BJ (cell line): Measurements from ENCODE around the gene SMARCC1. TPM values are rescaled to one million over a fixed set of nuclear protein-coding genes. Genes with fewer than 3 reads are reported as not detected.

Experiments used
- CTCF ChIA-PET: fragments of 350-600 bp; formaldehyde crosslinking; extraction: SDS; loops from one replicate; lab custom pipeline; 2021; ENCODE audit warnings: antibody characterized with exemption, inconsistent platforms; lab: Yijun Ruan, JAX
- POLR2A ChIA-PET: fragments of 300-600 bp; sonication (Branson Sonifier 250); formaldehyde crosslinking; extraction: SDS; loops from one replicate; lab custom pipeline; 2021; ENCODE audit warnings: antibody characterized with exemption; lab: Charles Lee
- DNase-seq: peaks from one replicate; pipeline ENCODE4 v3.0.0-alpha.2; 2011; ENCODE audit warnings: low read depth
- H3K27me3 ChIP-seq: 2 replicates; pipeline ENCODE4 v1.6.0; 2011; ENCODE audit warnings: low read length; ENCODE audit not compliant: control insufficient read depth, insufficient read depth
- H3K36me3 ChIP-seq: 2 replicates; pipeline ENCODE4 v1.5.1; 2011; ENCODE audit warnings: low read length; ENCODE audit not compliant: control insufficient read depth, insufficient read depth
- H3K4me3 ChIP-seq: 2 replicates; pipeline ENCODE4 v1.5.1; 2011; ENCODE audit warnings: low read depth, mild to moderate bottlenecking, control low read depth, low read length
- CTCF ChIP-seq: IDR thresholded peaks from 2 replicates; pipeline ENCODE4 v1.5.1; 2011; ENCODE audit warnings: low read depth, mild to moderate bottlenecking, control low read depth, inconsistent platforms, low read length, moderate library complexity; ENCODE audit not compliant: insufficient read depth
- polyA plus RNA-seq: library from polyadenylated mRNA; depleted of rRNA; stranded (reverse); fragments of >200 nt; gene quantifications from 2 replicates; pipeline ENCODE4 v1.2.3, GENCODE V29; 2011

The SMARCC1 gene
- polyA plus RNA-seq, 1 experiment = 25.8 TPM

- no peak for TF ChIP-seq CTCF
- CTCF ChIA-PET = interaction anchor here (0.5 to 0.6 kb wide), 2 partner anchors 32 to 182 kb away, joined by 3 read pairs; no protein-coding TSS in a partner anchor
- peaks cover 29% of the 10 kb centered on the region for H3K27me3 ChIP-seq
- DNase-seq = no peak
- no peaks in the 10 kb centered on the region for H3K36me3 ChIP-seq
- peak overlapping the region; percentile 53 for H3K4me3 ChIP-seq
- POLR2A ChIA-PET = no interaction called here
Observed at GRCh38 chr3:47578119-47578632, 203.5 kb downstream of the SMARCC1 start.

- Histone ChIP-seq H3K27me3 (peaks cover 35% of the 10 kb centered on the region), H3K36me3 (no peaks in the 10 kb centered on the region), H3K4me3 (peak overlapping the region; percentile 53)
- CTCF ChIA-PET = interaction anchor here (0.5 to 1.1 kb wide), 3 partner anchors 14 to 55 kb away, joined by 3 to 4 read pairs (median 4); no protein-coding TSS in a partner anchor
- DNase-seq = no peak
- no peak for TF ChIP-seq CTCF
- POLR2A ChIA-PET = interaction anchor here (0.5 kb wide), 1 partner anchor 56 kb away, joined by 6 read pairs; no protein-coding TSS in a partner anchor
Observed at GRCh38 chr3:47577583-47578118, 204.0 kb downstream of the SMARCC1 start.

- CTCF ChIA-PET = no interaction called here
- H3K27me3 ChIP-seq = peaks cover 36% of the 10 kb centered on the region
- no peak for TF ChIP-seq CTCF
- no peaks in the 10 kb centered on the region for H3K36me3 ChIP-seq
- no peak overlapping the region for H3K4me3 ChIP-seq
- POLR2A ChIA-PET = interaction anchor here (0.7 kb wide), 1 partner anchor 33 kb away, joined by 3 read pairs; no protein-coding TSS in a partner anchor
- no peak for DNase-seq
Observed at GRCh38 chr3:47573190-47574172, 208.2 kb downstream of the SMARCC1 start.

- no peak overlapping the region for H3K4me3 ChIP-seq
- POLR2A ChIA-PET = no interaction called here
- no peak for DNase-seq
- peaks cover 37% of the 10 kb centered on the region for H3K27me3 ChIP-seq
- no peaks in the 10 kb centered on the region for H3K36me3 ChIP-seq
- no peak for TF ChIP-seq CTCF
- CTCF ChIA-PET = interaction anchor here (0.7 to 1.1 kb wide), 2 partner anchors 22 to 30 kb away, joined by 3 read pairs; no protein-coding TSS in a partner anchor
Observed at GRCh38 chr3:47571391-47572175, 210.1 kb downstream of the SMARCC1 start.
